Left ventricle myocardium superior (tissue), 1 donor: ENCODE results near the gene KCP. TPM values are rescaled to one million over a fixed set of nuclear protein-coding genes. Genes with fewer than 3 reads are reported as not detected.

Experiments used
- ATAC-seq: fragments of 200-7000 bp; cut with Tn5 transposase; one replicate; pipeline ENCODE4 v1.9.1; 2020; ENCODE audit warnings: mild to moderate bottlenecking, moderate library complexity
- DNase-seq: peaks from one replicate; pipeline ENCODE4 v3.0.0-alpha.2; 2020
- intact Hi-C: fragments of 100-400 bp; cut with micrococcal nuclease; formaldehyde crosslinking; loops from one replicate; pipeline ENCODE4 v1.11.0; 2022
- total RNA-seq: library from RNA; stranded (reverse); fragmentation: NEBNext Ultra II Directional; extraction: Animal tissue kit (Norgen Biotek cat#: 25700); gene quantifications from one replicate; pipeline ENCODE4 v1.2.1, GENCODE V29; 2021
- donor health status: DM: no; HTN: yes; CAD: no; lungs with severe emphysema.

KCP gene
- total RNA-seq, 1 donor from 2014 or later: 0.12 TPM

DNA sequence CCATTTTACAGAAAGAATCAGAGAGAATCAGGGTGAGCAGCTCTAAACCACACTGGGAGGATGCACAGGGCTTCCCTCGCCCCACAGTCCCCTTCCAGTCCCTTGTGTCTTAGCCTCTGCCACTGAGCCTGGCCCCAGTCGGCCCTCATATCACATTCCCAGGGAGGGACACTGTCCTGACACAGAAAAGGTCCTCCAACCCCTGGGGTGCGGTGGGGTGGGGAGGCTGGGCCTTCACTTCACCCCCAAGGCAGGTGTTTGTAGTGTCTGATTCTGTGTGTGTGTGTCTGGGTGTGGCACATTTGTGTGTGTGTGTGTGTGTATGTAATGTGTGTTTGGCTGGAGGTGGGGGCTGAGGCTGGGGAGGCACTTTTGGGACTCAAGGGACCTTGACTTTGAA is 1.8 kb upstream of the KCP start:
- ATAC-seq: no peak
- no peak for DNase-seq
- intact Hi-C loops: no loop called here

DNA sequence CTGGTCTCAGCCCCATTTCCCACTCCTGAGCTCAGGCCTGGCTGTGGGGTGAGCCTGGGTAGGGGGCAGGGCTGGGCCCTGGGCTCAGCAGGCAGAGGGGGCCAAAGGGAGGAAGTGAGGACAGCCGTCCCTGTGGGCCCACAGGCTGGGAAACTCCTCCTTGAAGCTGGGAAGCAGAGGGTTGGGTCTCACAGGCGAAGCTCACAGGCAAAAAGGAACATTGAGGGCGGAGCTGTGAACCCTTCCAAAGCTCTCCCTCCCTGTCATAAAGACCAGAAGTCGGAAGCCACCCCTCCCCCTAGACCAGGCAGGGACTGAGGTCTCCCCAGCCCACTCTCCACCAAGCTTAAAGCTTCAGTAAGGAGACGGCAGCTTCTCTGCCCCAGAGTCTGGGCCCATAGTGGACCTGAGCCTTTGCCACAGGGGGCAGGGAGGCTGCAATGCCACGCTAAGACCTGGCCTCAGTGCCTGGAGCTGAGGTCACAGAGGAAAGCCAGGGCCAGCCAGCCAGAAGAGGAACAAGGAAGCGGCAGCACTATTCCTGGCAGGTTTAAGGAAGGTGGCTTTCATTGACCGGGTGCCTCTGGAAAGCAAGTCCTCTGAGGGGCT is 1.0 kb upstream of the KCP start:
- ATAC-seq (peak; percentile 57), DNase-seq (peak; percentile 30)
- intact Hi-C loops: no loop called here

DNA sequence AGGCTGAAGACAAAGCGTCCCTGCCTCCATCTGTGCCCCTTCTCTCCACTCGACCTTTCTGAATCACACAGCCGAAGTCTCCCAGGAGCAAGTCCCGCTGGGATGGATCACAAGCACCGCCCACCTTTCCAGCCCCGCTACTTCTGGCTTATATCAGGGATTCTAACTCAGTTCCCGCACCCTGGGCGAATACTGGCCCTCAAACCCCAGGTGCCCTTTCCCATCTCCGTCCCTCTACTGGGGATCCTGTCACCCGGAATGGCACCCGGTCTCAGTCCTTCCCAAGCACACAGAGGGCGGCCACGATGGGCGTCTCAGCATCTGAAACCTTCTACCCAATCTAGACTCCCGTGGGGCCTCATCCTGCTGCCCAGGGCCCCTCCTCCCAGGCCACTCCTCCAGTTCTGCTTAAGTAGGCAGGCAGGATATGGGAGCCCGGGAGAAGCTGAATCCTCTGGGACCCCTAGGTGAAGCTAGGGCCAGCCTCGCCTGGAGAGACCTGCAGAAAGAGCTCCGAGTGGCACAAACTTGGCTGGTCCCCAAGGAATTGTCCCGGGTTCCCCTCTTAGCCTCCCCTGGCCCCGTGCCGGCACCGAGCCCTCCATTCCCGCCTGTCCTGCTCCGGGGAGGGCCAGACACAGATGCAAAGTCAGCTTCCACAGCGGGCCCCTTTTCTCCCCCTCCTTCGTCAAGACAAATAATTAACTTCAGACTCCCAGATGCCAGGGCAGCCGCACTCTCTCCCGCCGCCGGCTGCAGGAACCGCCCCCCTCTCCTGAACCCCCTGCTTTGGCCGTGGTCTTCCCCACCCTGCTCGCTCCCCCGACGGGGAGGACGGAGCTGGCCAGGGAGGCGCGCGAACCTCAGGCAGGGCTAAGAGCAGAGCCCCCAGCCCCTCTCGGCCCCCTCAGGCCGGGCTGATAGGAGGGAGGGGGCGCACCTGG is 612 bp downstream of the KCP start:
- DNase-seq (peak; percentile 33), ATAC-seq (peak; percentile 26)
- intact Hi-C loops: loop anchor here (10.0 kb wide), 1 partner anchor 195 kb away; no protein-coding TSS in a partner anchor

DNA sequence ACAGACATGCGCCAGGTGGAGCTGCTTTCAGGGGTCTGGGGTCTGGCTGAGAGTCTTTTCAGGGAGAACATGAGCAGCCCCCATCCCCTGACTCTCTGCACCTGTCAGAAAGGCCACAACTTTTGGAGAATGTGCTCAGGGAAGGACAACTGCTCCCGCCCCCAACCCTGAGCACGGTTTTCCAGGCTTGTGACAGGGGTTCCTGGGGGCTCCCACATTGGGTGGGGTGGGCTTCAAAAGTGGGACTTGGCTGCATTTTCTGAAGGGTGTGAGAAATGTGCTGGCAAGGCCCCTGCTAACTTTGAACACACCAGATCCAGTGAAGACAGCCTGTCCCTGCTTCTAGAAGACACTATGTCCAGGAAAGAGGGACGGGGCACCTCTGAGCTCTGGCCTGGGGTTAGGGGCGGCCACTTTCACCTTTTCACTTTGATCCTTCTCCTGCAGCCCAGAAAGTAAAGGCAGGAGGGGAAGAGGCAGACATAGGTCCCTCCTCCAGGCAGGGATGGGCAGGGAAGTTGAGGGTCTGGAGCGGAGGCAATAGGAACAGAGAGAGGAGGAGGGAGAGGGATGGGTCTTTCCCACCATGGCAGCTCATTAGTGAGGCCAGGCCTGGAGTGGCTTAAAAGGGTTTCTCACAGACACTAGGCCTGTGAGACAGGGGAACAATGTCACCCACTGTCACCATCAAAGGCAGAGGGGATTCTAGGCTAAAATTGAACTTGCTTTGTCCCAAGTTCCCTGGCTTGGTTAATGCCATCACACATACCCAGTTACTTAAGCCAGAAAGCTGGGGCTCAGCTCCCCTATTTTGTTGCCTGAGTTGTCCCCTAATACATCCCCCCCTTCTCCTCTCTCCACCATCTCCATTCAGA is 1.5 kb downstream of the KCP start:
- intact Hi-C loops: loop anchor here (10.0 kb wide), 1 partner anchor 196 kb away; no protein-coding TSS in a partner anchor
- ATAC-seq (no peak), DNase-seq (no peak)

DNA sequence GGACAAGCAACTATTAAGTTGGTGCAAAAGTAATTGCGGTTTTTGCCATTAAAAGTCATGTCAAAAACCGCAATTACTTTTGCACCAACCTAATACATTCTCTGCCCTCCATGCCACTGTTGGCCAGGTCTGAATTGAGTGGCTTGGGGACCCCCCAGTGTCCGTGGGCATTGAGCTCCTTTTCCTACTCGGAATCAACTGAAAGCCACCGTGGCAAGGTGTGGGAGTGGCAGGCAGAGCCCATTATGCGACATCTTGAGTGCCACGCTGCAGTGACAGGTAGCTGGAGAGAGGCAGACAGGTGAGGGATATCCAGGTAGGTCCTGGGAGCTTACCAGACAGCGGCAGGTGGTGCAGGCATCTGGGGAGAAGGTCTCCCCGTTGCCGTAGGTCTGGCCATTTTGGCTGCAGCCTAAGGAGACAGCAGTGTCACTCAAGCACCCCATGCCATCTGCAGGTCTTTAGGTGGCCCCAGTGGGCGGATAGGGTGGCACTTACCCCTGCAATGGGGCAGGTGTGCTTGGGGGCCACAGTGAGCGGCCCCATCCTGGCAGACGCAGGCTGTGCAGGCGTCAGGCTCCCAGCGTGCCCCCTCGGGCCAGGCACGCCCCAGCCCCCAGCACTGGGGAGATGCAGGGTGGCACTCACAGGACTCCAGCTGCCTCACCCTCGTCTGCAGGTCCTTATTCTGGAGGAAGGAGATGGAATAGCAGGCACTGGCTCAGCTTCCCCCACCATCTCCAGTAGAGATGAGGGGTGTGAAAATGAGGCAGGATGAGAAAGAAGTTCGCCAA is 3.5 kb downstream of the KCP start:
- DNase-seq (no peak), ATAC-seq (no peak)
- intact Hi-C loops: loop anchor here (10.0 kb wide), 1 partner anchor 198 kb away; no protein-coding TSS in a partner anchor

DNA sequence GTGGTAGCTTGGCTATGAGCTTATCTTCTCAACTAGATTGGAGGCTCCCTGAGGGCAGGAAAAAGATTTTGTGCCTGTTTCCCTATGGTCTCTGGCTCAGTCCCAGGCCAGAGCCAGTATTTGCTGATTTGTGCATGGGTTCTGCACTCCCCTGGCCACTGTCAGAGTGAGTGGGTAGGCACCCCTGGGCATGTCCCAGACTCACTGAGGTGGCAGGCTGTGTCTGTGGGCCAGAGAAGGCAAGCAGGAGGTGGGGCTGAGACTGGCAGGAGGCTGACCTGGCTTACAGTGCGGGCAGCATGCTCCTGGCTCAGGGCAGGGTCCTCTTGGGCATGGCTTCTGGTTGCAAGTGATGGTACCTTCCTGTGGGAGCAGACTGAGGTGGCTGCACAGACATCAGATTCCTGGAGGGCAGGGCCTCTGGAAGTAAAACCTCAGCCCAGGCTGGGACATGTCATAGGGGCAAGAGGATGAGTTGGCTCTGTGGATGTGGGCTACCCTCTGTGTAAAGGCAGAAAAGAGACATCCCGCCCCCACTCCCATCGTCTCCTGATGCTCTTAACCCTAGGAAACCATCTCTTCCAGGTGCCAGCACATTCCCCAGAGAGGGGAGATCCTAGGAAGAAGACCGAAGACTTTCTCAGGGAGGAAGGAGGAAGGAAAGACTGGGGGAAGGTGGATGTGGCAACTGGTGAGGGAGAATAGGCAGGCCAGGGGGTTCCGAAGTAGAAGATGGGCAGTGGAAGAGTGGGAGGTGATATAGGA is 4.3 kb downstream of the KCP start:
- intact Hi-C loops: loop anchor here (10.0 kb wide), 1 partner anchor 199 kb away; no protein-coding TSS in a partner anchor
- ATAC-seq (no peak), DNase-seq (no peak)

DNA sequence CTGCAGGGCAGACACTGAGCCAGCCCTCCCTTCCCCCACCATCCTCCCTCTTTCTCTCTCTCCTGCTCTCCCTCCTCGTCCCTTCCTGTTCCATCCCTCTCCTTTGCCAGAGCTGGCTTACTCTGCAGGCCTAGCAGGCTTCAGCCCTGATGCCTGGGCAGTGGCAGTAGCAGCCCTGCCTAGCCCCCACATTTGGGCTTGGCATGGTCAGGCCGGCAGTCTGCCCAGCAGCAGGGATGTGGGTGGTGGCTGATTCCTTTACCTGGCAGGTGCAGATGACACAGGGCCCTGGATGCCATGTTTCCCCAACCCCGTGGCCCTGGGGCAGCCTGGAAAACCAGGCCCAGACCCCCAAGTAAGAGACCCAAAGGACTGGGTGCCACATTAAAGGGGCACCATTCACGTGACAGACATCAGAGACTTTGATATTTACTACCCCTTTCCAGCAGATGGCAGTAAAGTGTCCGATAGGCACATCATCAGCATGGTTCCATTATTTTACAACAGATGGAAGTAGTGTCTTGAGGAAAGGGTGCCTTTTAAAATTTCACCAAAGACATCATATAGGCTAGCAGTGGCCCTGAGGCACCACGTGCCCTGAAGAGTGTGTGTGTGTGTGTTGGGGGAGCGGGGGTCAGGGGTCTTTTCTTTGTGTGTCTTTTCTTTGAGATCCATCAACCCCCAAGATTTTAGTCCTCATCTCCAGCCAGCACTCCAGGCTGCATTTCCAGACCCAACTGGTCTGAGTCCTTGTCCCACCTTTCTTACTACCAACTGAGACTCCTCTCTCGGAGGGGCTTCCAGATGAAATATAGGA is 5.9 kb downstream of the KCP start:
- ATAC-seq (peak; percentile 52), DNase-seq (no peak)
- intact Hi-C loops: loop anchor here (10.0 kb wide), 1 partner anchor 200 kb away; no protein-coding TSS in a partner anchor

DNA sequence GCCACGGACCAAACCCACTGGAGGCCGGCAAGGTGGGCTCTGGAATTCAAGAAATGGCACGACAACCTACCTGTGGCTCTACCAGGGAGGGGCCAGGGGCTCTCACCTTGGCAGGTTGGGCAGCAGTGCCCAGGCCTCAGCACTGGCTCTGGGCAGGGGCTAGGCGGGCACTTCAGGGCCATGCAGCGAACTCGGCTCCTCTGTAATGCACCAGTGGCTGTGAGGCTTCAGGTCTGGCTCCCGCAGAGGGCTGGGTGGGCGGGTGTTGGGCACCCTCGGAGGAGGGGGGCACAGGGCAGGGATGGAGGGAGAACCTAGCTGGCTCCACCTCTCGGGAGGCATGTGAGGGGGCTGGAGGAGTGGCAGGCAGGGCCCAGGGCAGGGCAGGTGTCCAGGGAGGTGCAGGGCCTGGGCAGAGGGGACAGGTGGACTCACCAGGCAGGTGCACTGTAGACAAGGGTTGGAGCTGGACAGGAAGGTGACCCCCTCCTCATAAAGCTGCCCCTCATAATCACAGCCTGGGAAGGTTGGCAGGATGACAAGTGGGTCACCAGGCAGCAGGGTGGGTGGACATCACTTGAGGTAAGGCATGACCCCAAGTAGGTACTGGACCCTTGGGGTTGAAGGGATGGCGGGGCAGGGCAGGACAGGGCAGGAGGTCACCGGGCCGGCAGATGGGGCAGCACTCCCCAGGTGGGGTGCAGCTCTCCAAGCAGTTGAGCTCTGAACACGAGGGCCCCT is 6.7 kb downstream of the KCP start:
- DNase-seq (no peak), ATAC-seq (peak; percentile 13)
- intact Hi-C loops: loop anchor here (10.0 kb wide), 1 partner anchor 201 kb away; no protein-coding TSS in a partner anchor

DNA sequence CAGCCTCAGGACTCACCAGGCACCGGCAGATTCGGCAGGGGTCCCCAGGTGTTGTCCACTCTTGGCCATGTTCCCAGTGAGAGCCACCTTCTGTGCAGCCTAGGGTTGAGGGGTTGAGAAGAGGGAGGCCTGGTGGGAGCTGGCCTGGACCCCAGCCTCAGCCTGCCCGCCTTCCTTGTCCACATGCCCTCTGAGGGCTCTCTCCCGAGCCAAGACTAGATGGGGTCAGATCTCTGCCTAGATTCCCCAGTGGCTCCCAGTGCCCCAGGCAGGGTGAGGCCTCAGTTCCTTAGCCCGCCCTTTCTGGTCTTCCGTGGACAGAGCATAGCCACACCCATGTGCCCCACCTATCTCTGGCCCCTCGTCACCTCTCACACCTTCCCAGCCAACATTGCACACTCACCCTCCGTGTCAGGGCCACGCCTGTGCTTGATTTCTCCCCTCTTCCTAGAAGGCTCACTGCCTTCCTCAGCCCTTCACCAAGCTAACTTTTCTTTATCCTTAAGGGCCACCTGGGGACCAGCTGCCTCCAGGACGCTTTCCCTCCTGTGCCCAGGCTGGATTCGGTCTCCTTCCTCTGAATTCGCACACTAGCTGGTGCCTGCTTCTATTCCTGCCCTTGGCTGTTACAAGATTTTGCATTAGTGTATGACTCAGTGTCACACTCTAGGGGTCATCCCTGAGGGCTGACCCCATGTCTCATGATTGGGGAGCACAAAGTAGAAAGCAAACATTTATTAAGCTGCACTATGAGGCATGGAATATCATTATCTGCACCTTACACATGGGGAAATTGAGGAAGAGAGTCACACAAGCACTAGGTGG is 7.5 kb downstream of the KCP start:
- DNase-seq: no peak
- intact Hi-C loops: loop anchor here (10.0 kb wide), 1 partner anchor 202 kb away; no protein-coding TSS in a partner anchor
- no peak for ATAC-seq

DNA sequence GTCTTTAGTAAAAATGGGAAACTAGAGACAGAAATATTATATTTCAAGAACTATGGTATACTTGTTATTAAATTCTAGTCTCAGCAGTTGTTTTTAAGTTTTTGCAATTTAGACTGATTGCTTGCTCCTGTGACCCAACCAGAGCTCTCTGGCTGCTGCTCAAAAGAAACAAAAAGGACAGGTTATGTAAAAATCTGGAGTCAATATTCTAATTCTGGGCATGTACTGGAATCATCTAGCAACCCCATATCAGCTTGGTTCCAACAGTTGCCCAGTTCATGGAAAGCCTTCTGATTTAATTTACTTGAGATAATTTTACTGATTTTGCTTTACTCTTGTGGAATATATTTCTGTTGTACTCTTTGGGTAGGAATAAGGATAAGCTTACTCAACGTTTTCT is 10.3 kb downstream of the KCP start:
- intact Hi-C loops: loop anchor here (10.0 kb wide), 1 partner anchor 205 kb away; no protein-coding TSS in a partner anchor
- DNase-seq: no peak
- no peak for ATAC-seq

DNA sequence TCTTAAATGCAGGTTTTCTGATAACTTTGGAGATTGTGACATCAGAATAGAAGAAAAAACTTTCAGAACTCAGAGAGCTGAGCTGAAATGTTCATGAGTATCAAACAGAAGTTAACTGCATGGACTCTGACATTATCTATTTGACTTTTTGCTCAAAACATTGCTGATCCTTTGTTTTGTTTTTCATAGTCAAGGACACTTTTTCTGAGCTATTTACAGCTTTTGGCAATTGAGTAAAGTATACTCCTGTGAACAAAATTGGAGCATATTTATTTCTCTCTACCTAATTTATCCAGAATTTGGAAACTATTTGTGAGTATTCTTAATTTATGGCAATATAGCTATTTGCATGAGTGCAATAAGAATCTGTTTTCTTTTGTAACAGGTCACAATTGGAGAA is 11.1 kb downstream of the KCP start:
- intact Hi-C loops: no loop called here
- no peak for DNase-seq
- ATAC-seq: no peak

DNA sequence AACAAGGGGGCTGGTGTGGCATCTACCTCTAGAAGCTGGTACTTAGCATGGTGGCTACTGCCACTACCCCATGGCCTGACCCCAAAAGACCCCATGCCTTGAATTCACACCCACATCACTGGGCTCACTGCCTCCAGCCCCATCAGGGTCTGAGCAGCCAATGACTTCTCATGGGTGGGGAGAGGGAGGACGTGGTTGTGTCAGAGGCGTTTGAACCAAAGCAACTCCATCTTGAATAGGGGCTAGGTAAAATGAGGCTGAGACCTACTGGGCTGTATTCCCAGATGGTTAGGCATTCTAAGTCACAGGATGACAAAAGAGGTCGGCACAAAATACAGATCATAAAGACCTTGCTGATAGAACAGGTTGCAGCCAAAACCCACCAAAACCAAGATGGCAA is 15.2 kb downstream of the KCP start:
- intact Hi-C loops: no loop called here
- ATAC-seq (no peak), DNase-seq (no peak)

DNA sequence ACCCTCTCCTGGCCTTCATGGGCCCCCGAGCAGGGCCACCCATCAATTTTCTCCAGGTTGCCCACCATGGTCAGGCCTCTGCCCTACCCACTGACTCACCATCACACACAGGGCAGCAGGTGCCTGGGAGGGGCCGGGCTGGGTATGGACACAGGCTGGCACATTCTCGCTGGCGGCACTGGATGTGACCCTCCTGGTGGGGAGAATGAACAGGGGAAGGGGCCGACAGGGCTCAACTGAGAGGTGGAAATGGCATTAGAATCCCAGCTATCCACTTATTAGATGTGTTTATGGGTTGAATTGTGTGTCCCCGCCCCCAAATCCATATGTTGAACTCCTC is 16.4 kb downstream of the KCP start:
- no peak for DNase-seq
- no peak for ATAC-seq
- intact Hi-C loops: no loop called here

DNA sequence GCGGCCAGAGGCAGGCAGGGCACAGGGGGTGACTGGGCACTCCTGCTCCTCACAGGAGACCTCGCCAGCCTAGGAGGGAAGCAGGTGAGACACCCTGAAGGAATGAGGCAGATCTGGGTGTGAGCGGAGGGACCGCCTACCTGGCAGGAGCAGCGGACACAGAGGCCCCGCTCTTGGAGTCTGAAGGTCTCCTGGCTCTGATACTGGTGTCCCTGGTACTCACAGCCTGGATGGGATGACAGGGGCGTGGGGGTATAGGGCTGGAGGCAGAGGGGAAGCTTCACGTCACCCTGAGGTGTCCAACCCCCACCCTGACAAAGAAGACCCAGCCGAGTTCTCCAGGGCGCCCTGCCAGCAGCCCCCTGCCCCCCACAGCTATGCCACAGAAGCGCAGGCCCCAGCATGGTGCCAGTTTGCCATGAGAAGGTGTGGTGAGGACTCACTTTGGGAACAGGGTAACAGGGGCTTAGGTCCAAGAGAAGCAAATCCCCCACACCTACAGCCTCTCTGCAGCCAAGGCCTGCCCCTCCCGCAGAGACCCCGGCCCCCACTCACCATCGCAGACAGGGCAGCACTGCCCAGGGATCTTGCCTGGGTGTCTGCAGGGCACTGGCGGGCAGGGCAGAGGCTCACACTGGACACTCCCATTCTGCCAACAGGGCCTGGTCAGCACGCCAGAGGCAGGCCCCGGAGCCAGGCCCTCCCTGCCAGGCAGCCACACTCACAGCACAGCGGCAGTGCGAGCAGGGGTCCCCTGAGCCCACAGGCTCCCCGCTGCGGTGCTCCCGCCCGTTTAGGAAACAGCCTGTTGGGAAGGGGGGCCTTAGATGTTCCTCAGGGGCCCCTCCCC is 17.0 kb downstream of the KCP start:
- intact Hi-C loops: no loop called here
- DNase-seq (no peak), ATAC-seq (no peak)
